HG03066 (cell line): ENCODE data around the gene UCK2.
A peak's percentile ranks its signal among the peaks of the same experiment; 100 is the strongest.
"Not testable (repeated sequence)": the region's sequence is repeated elsewhere in the genome, so short reads cannot be mapped to it uniquely, and the experiment has no call there.

Source experiments
- ATAC-seq: cut with Tn5 transposase; IDR thresholded peaks from one replicate; pipeline ENCODE4 v1.9.1; 2021; ENCODE audit warnings: low read depth; ENCODE audit not compliant: unreplicated experiment

Gene UCK2

DNA sequence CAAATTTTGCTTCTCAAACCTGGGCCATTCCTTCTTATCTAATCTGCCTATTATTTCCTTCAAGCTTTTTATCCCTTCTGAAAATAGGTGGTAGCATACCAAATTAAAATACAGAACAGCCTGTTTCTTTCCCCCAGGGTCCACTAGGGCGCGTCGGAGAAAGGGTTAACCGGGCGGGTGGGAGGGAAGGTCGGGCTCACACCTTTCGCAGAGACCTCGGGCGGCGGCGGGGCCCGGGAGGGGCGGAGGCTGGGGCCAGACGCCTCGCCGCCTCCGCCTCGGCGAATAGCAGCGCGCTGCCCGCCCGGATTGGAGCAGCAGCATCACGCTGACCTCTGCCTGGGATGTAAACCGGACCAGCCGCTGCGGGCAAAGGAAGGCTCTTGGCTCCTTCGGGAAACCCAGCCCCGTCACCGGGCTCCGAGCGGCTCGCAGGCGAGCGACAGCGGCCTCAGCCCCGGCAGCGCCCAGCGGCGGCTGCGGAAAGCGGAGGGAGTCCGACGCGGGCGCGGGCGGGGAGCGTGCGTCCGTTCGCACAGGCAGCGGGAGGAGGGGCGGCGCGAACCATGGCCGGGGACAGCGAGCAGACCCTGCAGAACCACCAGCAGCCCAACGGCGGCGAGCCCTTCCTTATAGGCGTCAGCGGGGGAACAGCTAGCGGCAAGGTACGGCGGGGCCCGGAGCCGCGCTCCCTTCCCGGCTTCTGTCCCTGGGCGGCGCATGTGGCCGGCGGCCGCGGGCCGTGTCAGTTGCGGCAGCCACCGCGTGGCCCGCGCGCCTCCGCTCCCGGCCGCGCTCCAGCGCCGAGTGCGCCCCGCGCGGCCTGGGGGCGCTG, at the start of gene UCK2:
UCK2 (plus strand) TSS at position 347 of the 835 bp plus-strand sequence; CDS start at position 567, 220 bp downstream.
- peak; percentile 63 for ATAC-seq

DNA sequence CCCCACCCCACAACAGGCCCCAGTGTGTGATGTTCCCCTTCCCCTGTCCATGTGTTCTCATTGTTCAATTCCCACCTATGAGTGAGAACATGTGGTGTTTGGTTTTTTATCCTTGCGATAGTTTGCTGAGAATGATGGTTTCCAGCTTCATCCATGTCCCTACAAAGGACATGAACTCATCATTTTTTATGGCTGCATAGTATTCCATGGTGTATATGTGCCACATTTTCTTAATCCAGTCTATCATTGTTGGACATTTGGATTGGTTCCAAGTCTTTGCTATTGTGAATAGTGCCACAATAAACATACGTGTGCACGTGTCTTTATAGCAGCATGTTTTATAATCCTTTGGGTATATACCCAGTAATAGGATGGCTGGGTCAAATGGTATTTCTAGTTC, 49.2 kb upstream of the UCK2 start:
- not testable (repeated sequence) for ATAC-seq

- ATAC-seq, result not testable (repeated sequence)
Measured at GRCh38 chr1:165783519-165783918, 43.9 kb upstream of the UCK2 start.

DNA sequence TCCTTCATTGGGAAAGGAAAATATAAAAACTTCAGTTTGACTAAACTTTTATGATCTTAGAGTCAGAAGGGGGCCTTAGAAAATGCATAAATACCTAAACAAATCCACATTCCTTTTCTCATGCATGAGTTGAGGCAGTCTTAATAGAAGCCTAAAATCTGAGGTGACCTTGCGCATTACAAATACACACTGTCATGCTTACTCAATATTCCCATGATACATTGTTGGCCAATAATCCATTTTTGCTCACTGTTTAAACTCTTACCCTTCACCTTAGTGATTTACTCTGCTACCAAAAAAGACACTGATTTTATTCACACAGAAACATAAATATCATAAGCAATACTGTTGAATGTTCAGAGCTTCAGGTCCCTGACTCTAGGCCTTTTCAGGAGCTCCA, 39.7 kb upstream of the UCK2 start:
- no peak for ATAC-seq

- no peak for ATAC-seq
Measured at GRCh38 chr1:165793951-165794350, 33.5 kb upstream of the UCK2 start.

DNA sequence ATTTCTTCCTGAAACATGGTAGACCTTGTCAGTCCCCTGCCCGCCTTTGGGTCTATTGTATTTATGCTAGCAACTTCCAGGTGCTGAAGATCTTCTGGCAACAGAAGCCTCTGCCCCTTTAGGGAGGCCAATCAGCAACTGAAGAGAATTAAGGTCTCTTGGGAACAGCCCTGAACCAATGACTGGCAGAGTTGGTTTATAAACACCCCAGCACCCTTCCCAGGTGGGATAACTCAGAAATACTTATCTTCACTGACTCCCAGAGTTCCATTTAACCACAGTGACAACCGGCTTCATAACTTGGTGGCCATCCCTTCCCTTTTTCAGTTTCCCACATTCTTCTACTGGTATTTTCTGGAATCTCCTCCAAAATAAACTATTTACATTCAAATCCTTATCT, 31.5 kb upstream of the UCK2 start:
- no peak for ATAC-seq

GRCh38 chr1:165799387-165799786, 28.0 kb upstream of the UCK2 start:
- ATAC-seq, result no peak

GRCh38 chr1:165804513-165804912, 22.9 kb upstream of the UCK2 start:
- ATAC-seq, result not testable (repeated sequence)

DNA sequence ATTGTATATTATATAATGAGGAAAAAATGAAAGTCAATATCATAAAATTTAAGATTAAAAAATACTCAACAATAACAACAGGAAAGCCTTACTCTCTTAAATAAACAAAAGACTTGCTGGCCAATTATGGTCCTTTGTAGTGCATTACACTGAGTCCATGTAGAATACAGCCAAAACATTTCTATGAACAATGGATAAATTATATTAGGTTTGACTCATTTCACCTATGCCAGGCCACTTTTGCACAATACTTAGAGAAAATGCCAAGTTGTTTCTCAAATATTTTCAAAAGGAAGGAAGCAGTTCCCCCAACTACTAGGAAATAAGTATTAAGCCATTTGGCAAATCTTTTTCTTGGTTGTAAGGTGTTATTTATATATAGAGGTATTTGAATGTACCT, 19.8 kb upstream of the UCK2 start:
- ATAC-seq, result no peak

GRCh38 chr1:165815725-165816124, 11.7 kb upstream of the UCK2 start:
- ATAC-seq, result no peak

DNA sequence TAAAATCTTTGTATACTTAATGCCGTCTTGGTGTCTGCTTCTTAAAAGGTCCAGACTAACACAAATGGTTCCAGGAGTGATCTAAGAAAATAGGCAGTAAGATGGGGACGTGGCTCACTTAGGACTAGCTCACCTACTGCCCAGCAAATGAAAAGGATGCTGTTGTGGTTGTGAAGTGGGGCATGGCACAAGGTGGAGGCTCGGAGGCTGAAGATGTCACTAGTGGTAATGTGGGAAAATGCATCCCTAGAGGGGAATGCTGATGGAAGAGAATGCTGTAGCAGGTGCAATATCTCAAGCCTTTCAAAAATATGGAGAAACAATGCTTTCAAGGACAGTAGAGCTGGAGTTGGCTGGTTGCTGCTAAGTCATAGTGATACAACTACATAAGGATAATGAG, 11.3 kb upstream of the UCK2 start:
- no peak for ATAC-seq

GRCh38 chr1:165816826-165817497, 10.5 kb upstream of the UCK2 start:
- no peak for ATAC-seq

DNA sequence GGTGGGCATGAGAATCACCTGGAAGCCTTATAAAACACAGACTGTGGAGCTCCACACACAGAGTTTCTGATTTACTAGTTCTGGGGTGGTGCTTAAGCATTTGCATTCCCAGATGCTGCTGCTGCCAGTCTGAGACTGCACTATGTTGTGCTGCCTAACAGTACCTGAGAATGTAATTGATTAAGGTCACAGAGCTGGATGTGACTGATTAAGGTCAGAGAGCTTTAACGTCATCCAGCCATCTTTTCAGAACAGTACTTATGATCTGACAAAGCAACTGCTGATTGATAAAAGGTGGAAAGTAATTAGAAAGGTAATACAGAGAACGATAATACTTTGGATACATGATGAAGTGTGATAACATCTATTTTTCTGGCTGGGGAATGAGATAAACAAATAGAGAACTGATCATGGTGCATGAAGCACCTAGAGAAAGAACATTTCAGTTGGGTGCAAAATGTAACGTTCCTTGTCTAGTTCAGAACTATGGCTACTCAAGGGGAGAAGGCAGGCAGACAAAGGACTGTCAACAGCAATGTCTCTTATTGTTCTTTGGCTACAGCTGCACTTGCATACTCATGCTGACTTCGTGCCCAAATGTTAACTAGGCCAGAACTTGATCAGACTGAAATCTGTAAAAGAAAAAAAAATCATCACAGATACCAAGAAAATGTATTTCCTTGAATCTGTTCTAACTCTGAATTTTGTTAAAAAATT, 3.7 kb upstream of the UCK2 start:
- ATAC-seq, result no peak

DNA sequence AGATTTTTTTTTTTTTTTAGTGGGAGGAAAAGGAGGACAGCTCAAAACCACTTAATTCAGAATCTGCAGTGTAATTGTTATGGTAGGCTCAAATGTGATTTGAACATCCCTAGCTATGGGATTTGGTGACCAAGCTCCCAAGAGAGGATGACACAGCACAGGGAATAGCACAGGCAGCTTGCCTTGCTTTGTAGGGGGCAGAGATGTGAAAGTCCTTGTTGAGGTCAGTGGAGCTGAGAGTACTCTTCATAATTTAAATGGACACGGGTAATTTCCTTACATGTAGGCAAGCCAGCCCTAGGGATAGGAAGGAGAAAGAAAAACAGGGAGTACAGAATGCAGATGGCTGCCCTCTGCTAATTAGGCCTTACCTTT, 3.2 kb upstream of the UCK2 start:
- no peak for ATAC-seq

DNA sequence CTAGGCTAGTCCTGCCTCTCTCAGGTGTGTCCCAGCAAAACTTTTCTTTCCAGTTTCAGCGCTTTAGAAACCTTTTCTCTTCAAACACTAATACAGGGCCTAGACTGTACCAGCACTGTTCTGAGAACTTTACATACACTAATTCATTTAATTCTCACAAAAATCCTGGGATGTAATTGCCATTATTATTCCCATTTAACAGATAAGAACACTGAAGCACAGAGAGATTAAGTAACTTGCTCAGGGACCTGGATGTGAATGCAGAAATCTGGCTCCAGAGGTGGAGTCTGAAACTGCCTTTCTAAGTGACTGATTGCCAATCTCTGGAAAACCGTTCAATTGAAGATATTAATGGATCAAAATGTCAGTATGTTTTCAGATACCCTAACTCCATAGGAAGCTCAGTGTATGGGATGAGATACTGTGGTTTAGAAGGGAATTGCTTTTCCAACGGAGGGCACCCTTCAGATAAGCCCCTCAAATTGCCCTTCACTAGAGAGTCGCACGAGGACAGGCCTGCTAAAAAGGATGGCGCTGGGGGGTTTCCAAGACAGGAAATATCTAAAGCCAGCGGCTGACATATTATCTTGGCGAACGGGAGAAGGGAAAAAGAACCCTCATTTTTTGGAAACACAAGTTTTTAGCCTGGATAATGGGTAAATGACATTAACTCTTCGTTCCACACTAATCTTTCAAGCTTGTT, 698 bp upstream of the UCK2 start:
- no peak for ATAC-seq

DNA sequence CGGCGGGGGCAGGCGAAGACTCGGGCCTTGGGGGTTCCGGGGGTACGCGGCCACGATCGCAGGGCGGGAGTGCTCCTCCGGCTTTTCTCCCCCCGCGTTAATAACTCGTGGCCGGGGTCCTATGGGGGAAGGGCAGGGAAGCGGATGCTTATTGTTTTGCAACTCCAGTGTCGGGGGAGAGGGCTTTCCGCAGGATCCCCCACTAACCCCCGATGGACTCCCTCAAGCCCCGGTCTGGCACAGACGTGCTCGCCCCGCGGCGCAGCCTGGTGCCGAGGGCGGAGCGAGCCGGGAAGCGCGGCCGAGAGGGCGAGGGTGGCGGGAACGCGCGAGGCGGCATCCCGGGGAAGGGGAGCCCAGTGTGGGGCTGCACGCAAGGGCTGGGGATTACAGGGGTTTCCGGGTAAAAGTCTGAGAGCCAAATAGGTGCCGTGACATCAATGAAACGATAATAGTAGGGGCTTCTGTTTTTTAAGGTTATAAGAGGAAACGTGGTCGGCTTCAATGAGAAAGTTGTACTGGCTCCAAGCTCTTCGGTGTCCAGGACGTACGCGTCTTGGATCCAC, 772 bp downstream of the UCK2 start:
- peak; percentile 40 for ATAC-seq

DNA sequence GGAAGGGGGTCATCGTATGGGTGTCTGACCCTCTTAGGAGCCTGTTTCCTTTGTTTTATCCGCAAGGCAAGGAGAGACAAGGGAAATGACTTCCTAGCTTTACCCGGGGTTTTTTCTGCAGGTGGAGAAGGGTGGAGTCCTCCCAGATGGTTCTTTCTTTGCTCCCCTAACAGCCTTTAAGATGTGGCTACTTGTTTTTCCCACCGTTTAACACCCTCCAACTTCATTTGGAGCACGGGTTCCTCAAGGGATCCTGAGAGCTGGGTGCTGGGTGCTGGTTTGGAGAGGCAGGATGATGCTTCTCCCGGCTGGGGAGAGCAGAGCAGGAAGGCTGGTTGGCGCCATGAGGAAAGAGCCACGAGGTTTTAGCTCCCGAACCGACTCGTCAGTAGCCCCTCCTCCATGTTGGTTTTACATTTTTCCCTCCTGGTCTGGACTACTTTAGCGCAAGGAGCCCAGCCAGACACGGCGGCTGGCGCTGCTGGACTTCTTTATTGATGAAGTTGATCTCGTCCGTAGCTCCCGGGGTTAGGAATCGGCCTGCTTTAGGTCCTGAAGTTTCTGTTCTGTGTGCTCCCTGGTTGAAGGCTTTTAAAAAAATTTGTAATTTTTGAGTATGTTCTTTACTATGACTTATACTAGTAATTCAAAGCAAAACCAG, 1.4 kb downstream of the UCK2 start:
- ATAC-seq, result peak; percentile 2

GRCh38 chr1:165829888-165830287, 2.5 kb downstream of the UCK2 start:
- no peak for ATAC-seq

GRCh38 chr1:165831146-165831545, 3.7 kb downstream of the UCK2 start:
- no peak for ATAC-seq

GRCh38 chr1:165832902-165833301, 5.5 kb downstream of the UCK2 start:
- ATAC-seq, result no peak
